SK-N-SH (cell line): ENCODE data around the gene HSD11B2. TPM values are rescaled to one million over a fixed set of nuclear protein-coding genes. Genes with fewer than 3 reads are reported as not detected.

Experiments
- CTCF ChIA-PET: fragments of 300-600, 350-600 bp; formaldehyde crosslinking; extraction: SDS; loops from one replicate; lab custom pipeline; 2021; lab: Yijun Ruan, JAX
- POLR2A ChIA-PET: fragments of 350-600 bp; sonication (Branson Sonifier 250); formaldehyde crosslinking; extraction: SDS; loops from one replicate; lab custom pipeline; 2020; ENCODE audit warnings: antibody characterized with exemption, inconsistent platforms; lab: Yijun Ruan, JAX
- DNase-seq: peaks from one replicate; pipeline ENCODE4 v3.0.0; 2012
- H2AFZ ChIP-seq: fragments of 200-600 bp; sonication (generic); 2 replicates; pipeline ENCODE4 v1.8.1; 2016; ENCODE audit warnings: antibody characterized with exemption, mild to moderate bottlenecking, low read depth
- H3F3A ChIP-seq: fragments of 200-600 bp; sonication (generic); replicated peaks from 2 replicates; pipeline ENCODE3; 2016; ENCODE audit warnings: antibody characterized with exemption, mild to moderate bottlenecking; ENCODE audit not compliant: insufficient read depth
- H3K27ac ChIP-seq, 2 experiments: fragments of 200-500 bp in 1 of 2; fragments of 200-600 bp in 1 of 2; sonication (Bioruptor generic) in 1 of 2; sonication (generic), shearing (Covaris generic) in 1 of 2; 2 replicates each; pipeline versions ENCODE4 v1.5.1 to v1.6.1; 2014 to 2016; ENCODE audit warnings: low read depth in 2 of 2, inconsistent platforms in 1 of 2, low read length in 1 of 2, mild to moderate bottlenecking in 1 of 2, mixed read lengths in 1 of 2
- H3K27me3 ChIP-seq: fragments of 200-600 bp; sonication (generic), shearing (Covaris generic); 2 replicates; pipeline ENCODE4 v1.6.1; 2016; ENCODE audit warnings: mixed run types; ENCODE audit not compliant: insufficient read depth
- H3K36me3 ChIP-seq, 2 experiments: fragments of 200-500 bp in 1 of 2; fragments of 200-600 bp in 1 of 2; sonication (Bioruptor generic) in 1 of 2; sonication (generic) in 1 of 2; replicated peaks in 1 of 2; 2 replicates each; pipeline versions ENCODE3 to v1.5.1; 2014 to 2016; ENCODE audit warnings: low read length in 1 of 2, mild to moderate bottlenecking in 1 of 2; ENCODE audit not compliant: insufficient read depth in 2 of 2, control insufficient read depth in 1 of 2
- H3K4me1 ChIP-seq, 2 experiments: fragments of 200-500 bp in 1 of 2; fragments of 200-600 bp in 1 of 2; sonication (Bioruptor generic) in 1 of 2; sonication (generic), shearing (Covaris generic) in 1 of 2; 2 replicates each; pipeline versions ENCODE4 v1.5.1 to v1.6.1; 2014 to 2016; ENCODE audit warnings: low read depth in 1 of 2, low read length in 1 of 2, mixed run types in 1 of 2; ENCODE audit not compliant: insufficient read depth in 2 of 2, control insufficient read depth in 1 of 2
- H3K4me2 ChIP-seq: fragments of 200-600 bp; sonication (generic), shearing (Covaris generic); 2 replicates; pipeline ENCODE4 v1.6.1; 2017; ENCODE audit warnings: mixed run types
- H3K4me3 ChIP-seq, 2 experiments: fragments of 200-500 bp in 1 of 2; fragments of 200-600 bp in 1 of 2; sonication (Bioruptor generic) in 1 of 2; sonication (generic), shearing (Covaris generic) in 1 of 2; 2 replicates each; pipeline versions ENCODE4 v1.5.1 to v1.8.1; 2014 to 2016; ENCODE audit warnings: low read depth in 2 of 2, inconsistent platforms in 1 of 2, low read length in 1 of 2, mild to moderate bottlenecking in 1 of 2, mixed read lengths in 1 of 2, moderate library complexity in 1 of 2
- H3K79me2 ChIP-seq: fragments of 200-600 bp; sonication (generic); 2 replicates; pipeline ENCODE4 v1.8.1; 2017; ENCODE audit warnings: mild to moderate bottlenecking; ENCODE audit not compliant: insufficient read depth
- H3K9ac ChIP-seq: fragments of 200-600 bp; sonication (generic); 2 replicates; pipeline ENCODE4 v1.6.1; 2017; ENCODE audit warnings: mixed run types
- H3K9me2 ChIP-seq: fragments of 200-600 bp; sonication (generic); 2 replicates; pipeline ENCODE4 v1.6.1; 2017; ENCODE audit warnings: mixed run types
- H3K9me3 ChIP-seq: fragments of 200-600 bp; sonication (generic); 2 replicates; pipeline ENCODE4 v1.6.1; 2017; ENCODE audit warnings: mixed run types, mild to moderate bottlenecking, moderate library complexity
- H4K20me1 ChIP-seq: fragments of 200-600 bp; sonication (generic); 2 replicates; pipeline ENCODE4 v1.6.1; 2017; ENCODE audit warnings: mild to moderate bottlenecking, mixed run types; ENCODE audit not compliant: insufficient read depth
- EZH2phosphoT487 ChIP-seq: fragments of 200-600 bp; sonication (generic); IDR thresholded peaks from 2 replicates; pipeline ENCODE4 v1.6.1; 2017; ENCODE audit warnings: low read depth, mixed run types, mild to moderate bottlenecking, antibody characterized with exemption, moderate library complexity, borderline replicate concordance
- FOXJ3 ChIP-seq: sonication (generic); formaldehyde crosslinking; IDR thresholded peaks from 2 replicates; pipeline ENCODE4 v1.5.1; 2020; ENCODE audit warnings: mild to moderate bottlenecking, missing genetic modification reagents
- GABPA ChIP-seq: IDR thresholded peaks from 2 replicates; pipeline ENCODE4 v1.4.0; 2012; ENCODE audit warnings: low read depth, mild to moderate bottlenecking
- POLR2AphosphoS5 ChIP-seq: IDR thresholded peaks from 2 replicates; pipeline ENCODE4 v1.6.1; 2012; ENCODE audit warnings: low read depth, low read length
- RAD21 ChIP-seq: IDR thresholded peaks from 2 replicates; pipeline ENCODE4 v1.6.1; 2012; ENCODE audit warnings: mild to moderate bottlenecking, low read length
- SMC3 ChIP-seq: IDR thresholded peaks from 2 replicates; pipeline ENCODE4 v1.6.1; 2012; ENCODE audit warnings: low read depth, low read length, improper control_type of control experiment
- TCF12 ChIP-seq: IDR thresholded peaks from 2 replicates; pipeline ENCODE4 v1.4.0; 2012
- TEAD4 ChIP-seq: IDR thresholded peaks from 2 replicates; pipeline ENCODE4 v1.4.0; 2012; ENCODE audit warnings: mild to moderate bottlenecking, borderline replicate concordance; ENCODE audit not compliant: insufficient read depth
- USF1 ChIP-seq: IDR thresholded peaks from 2 replicates; pipeline ENCODE4 v1.4.0; 2012; ENCODE audit warnings: low read depth, borderline replicate concordance
- YY1 ChIP-seq: IDR thresholded peaks from 2 replicates; pipeline ENCODE4 v1.4.0; 2012; ENCODE audit warnings: low read depth, mild to moderate bottlenecking
- ZBTB33 ChIP-seq: IDR thresholded peaks from 2 replicates; pipeline ENCODE4 v1.4.0; 2012; ENCODE audit warnings: low read depth, borderline replicate concordance
- WGBS: methylation state at CpG from one replicate; pipeline ENCODE4 v1.1.6; 2017; ENCODE audit warnings: low lambda C conversion rate; 5-methylcytosine and 5-hydroxymethylcytosine counted together
- polyA plus RNA-seq, 3 experiments: library from polyadenylated mRNA; depleted of rRNA; stranded (reverse); fragments of >200 nt; gene quantifications; 2 replicates each; pipeline ENCODE4 v1.2.3, GENCODE V29; 2012
- TF ChIP-seq, protein P1 (sequence below): IDR thresholded peaks from 2 replicates; pipeline ENCODE4 v1.6.1; 2012; ENCODE audit warnings: mild to moderate bottlenecking, low read depth, low read length, moderate library complexity

HSD11B2 gene
- polyA plus RNA-seq, 1 of the 3 experiments (the other 2 are of a cell fraction) = 0.23 TPM

DNA sequence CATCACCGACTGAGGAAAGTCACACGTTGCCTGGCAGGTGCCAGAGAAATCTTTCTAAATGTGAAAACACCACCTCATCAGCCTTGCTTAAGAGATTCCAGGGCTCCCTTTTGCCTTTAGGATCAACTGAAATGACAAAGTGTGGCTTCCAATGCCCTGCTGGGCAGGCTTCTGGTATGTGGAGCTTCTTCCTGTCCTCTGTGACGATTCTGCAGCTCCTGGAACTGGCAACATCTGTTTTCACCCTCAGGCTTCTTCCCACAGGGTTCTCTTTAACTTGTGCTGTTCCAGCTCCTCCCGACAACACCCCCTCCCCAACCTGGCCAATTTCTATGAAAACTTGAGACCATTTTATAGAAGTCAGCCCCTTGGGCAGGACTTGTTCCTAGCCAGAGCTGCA, 9.9 kb upstream of the HSD11B2 start:
- Histone ChIP-seq H3K27me3 (no peaks in the 10 kb centered on the region; the same call in 1 of the 2 replicates), H3K27ac (no peak overlapping the region), H3K9ac (no peak overlapping the region), H3K4me2 (no peak overlapping the region), H3K9me2 (no peaks in the 10 kb centered on the region), H3K9me3 (no peaks in the 10 kb centered on the region), H3K79me2 (peaks cover 5% of the 10 kb centered on the region; the same call in 1 of the 2 replicates), H3K36me3 (no peaks in the 10 kb centered on the region), H3F3A (no peaks in the 10 kb centered on the region), H3K4me3 (no peak overlapping the region), H3K4me1 (no peaks in the 10 kb centered on the region; a peak in 1 of 4 replicates), H2AFZ (no peak overlapping the region), H4K20me1 (no peaks in the 10 kb centered on the region)
- CTCF ChIA-PET = interaction anchor here (0.6 to 1.3 kb wide), 3 partner anchors 39 to 160 kb away, joined by 3 to 4 read pairs (median 3); no protein-coding TSS in a partner anchor
- 71% methylated on average over 4 of the region's 4 CpGs for WGBS
- POLR2A ChIA-PET = no interaction called here
- no peak for DNase-seq
- no peak for TF ChIP-seq POLR2AphosphoS5
- no peak for TF ChIP-seq EZH2phosphoT487
- TF ChIP-seq YY1 = no peak
- TF ChIP-seq TCF12 = no peak
- TF ChIP-seq SMC3 = no peak
- no peak for TF ChIP-seq FOXJ3 (CRISPR knock-in tag)
- no peak for TF ChIP-seq GABPA
- TF ChIP-seq RAD21 = no peak
- no peak for TF ChIP-seq TEAD4
- TF ChIP-seq ZBTB33 = no peak
- TF ChIP-seq USF1 = no peak
- TF ChIP-seq, protein P1, sequence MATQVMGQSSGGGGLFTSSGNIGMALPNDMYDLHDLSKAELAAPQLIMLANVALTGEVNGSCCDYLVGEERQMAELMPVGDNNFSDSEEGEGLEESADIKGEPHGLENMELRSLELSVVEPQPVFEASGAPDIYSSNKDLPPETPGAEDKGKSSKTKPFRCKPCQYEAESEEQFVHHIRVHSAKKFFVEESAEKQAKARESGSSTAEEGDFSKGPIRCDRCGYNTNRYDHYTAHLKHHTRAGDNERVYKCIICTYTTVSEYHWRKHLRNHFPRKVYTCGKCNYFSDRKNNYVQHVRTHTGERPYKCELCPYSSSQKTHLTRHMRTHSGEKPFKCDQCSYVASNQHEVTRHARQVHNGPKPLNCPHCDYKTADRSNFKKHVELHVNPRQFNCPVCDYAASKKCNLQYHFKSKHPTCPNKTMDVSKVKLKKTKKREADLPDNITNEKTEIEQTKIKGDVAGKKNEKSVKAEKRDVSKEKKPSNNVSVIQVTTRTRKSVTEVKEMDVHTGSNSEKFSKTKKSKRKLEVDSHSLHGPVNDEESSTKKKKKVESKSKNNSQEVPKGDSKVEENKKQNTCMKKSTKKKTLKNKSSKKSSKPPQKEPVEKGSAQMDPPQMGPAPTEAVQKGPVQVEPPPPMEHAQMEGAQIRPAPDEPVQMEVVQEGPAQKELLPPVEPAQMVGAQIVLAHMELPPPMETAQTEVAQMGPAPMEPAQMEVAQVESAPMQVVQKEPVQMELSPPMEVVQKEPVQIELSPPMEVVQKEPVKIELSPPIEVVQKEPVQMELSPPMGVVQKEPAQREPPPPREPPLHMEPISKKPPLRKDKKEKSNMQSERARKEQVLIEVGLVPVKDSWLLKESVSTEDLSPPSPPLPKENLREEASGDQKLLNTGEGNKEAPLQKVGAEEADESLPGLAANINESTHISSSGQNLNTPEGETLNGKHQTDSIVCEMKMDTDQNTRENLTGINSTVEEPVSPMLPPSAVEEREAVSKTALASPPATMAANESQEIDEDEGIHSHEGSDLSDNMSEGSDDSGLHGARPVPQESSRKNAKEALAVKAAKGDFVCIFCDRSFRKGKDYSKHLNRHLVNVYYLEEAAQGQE = no peak
